ENCODE data around the gene CITED1.
"Not testable (repeated sequence)": the region's sequence is repeated elsewhere in the genome, so short reads cannot be mapped to it uniquely, and the experiment has no call there.

The CITED1 gene, protein sequence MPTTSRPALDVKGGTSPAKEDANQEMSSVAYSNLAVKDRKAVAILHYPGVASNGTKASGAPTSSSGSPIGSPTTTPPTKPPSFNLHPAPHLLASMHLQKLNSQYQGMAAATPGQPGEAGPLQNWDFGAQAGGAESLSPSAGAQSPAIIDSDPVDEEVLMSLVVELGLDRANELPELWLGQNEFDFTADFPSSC

DNA sequence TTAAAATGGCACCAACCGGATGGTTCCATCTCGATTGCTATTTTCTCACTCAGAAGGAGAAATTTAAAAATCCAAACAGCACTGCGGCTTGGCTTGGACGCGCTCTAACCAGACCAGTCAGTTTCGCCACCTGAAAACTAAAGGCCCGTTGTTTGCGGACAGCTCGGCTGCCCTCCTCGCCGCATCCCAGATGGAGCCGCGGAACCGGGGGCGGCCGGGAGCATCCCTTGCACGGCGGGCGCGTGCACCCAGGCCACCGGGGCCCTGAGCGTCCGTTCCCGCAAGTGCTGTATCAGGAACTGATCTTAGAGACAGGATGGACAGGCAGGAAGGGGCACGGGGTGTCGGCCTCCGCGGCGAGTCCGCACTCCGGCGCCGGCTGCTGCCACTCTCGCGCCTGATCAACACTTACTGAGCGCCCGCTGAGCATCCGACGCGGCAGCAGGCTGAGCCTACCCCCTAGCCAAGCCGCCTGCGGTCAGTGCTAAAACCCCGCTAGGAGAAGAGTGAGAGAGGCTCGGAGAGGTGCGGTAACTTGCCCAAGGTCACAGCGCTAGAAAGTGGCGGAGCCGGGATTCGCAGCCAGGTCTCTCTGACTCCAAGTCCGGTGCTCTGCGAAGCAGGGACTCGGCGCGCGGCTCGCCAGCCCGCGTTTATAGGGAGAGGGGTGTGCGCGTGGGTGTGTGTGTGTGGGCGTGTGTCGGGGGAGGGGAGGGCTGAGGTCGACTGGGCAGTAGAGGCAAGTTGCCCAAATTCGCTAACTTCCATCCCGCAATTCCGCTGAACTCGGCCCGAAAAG, at the start of gene CITED1:
Gene CITED1, minus strand, starts transcription at position 629 of the 799 bp plus-strand sequence. CDS start 3,045 bp downstream, outside the sequence.
- DNase-seq, result peak; percentile 47

DNA sequence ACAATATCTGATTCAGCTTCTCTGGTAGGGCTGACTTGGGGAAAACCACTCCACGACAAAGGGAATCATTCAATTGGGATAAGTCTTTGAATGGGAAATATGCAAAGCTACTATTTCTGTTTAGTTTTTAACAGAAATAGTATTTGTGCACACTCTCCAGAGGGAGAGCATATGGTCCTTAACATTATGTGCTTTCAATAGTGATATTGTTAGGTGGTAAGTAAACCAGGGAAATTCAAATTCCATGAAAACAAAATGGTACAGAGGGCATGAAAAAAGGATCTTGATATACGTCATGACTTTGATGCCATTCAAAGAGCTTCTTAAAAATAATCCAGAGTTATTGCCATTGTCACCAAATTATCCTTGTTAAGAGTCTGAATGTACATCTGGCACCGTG, 47.1 kb upstream of the CITED1 start:
- no peak for DNase-seq

DNA sequence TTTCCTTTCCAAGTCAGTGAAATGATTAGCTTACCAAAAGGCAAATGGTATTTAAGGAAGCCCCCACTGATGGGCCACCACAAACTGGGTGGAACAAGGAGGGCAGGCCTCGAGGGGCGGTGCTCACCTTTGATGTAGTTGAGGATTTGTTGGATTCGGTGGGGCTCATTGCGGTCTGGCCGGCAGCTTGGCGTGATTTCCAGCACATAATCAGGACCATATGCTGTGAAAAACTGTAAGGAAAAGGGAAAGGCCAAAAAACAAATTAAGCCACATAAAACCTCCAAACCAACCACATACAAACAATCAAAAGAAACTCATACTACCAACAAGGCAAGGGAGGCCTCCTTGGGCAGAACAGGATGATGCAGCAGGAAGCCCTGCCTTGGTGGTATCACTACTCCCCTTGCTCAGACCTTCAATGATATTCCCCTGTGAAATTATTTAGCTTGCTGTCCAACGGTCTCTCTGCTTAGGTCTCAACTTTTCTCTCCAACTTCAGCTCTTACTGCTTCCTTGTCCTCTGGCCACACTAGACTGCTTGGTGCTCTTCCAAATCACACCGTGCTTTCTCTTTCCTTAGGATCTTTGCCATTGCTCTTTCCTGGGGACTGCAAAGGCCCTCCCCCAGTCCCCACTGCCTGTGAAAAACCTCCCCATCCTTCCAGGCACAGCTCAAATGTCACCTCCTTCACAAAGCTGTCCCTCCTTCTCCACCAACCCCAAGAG, 46.1 kb upstream of the CITED1 start:
- DNase-seq, result peak; percentile 83

DNA sequence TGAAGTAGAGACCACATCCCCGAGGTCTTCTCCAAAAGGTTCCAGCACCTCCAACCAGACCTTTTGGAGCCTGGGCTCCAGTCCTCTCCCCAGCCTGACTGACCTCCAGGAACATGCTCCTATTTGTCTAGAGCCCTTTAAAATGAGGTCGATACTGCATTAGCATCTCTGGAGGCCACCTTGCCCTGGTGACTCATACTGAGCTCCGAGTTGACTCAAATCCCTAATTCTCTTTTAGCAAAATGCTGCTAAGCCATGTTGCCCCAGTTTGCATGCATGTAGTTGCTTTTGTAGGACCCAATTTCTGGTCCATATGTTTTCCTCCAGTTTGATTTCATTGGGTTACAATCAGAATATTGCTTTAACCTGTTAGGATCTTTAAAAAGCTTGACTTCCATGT, 43.5 kb upstream of the CITED1 start:
- DNase-seq, result no peak

DNA sequence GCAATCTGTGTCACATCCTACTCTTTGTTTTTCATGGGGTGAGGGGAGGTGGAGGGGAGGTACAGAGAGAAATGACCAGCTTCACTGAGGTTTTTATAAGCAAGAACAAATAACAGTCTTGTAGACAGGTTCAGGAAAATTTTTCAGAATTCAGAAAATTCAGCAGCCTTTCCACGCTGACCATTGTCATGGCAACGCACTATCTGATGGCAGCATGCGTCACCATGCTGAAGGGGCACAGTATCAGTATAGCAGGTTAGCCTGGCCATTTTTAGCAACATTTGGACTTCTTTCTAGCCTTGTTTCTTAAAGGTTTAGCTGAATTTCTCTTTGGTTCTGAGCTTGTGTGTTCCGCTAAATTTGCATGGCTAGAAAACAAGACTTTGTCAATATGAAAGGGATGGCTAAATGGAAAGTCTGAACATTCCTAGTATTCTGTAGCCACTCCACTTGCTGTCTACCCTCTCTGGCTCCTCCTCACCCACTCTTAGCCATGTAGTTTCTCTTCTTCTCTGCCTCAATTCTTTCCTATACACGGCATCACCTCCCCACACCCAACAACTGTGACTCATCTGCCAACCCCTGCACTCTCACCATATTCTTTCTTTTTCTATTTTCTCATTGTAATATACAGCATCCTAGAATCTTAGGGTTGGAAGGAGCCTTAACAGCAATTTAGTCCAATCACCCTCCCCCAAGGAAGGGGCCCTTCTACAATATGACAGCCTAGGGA, 42.7 kb upstream of the CITED1 start:
- DNase-seq, result no peak

DNA sequence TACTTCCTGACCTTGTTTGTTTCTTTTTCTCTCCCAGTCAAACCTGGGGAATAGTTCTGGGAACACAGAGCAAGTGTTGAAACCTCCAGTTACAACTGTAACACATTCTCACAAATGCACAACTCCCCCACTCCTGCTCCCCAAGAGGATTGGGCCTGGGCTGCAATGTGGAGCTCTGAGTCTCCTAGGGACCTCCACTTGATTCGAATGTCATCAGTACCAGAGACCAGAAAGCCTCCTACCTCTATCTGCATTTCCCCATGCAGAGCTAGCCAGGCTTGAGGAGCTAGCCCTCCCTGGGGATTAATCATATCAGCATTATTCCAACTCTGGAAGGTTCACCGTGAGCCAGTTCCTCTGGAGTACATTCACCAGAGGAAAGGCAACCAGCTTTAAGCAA, 41.7 kb upstream of the CITED1 start:
- DNase-seq, result no peak

DNA sequence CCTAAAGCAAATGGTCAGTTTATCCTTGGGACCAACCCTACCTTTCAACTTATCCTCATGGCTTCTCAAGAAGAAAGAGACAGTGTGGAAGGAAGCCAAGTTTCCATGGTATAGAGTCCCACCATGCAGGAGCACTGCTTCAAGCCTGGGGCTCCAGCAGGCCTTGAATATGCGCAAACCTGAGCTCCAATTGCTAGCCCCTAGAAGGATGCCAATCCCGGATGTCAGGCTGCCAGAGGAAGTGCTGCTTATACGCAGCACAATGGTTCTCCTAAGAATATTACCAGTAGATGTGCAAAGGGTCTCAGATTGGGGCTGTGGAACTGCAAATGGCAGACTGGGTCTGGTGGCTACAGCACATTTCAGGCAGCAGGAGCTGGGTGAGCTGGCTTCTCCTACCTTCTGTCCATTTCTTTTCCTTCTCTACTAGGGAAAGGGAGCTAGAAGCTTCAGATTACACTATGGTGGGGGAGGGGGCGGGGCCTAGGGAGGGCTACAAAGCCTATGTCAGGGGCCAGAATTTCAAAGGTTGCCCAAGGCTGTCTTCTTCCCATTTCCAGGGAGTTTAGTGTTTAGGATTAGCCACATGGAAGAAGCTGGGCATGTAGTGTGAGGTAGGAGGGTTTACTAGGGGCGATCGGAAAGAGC, 40.7 kb upstream of the CITED1 start:
- DNase-seq, result no peak

DNA sequence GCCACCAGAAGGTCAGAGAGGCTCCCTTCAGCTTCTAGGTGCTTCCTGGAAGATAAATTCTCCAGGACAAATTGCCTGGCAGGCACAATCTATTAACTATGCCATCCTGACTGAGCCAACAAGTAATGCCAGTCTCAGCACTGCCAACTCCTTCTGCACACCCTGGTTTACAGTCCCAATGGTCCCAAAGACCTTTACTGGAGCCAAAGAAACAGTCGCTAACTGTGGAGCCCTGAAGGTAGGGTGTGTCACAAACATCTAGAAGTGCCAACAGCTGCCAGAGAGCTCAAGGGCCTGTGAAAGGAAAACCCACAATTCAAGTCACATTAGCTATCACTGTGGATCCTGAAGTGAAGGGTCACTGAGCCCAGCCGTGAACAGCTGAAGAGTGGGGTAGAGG, 34.9 kb upstream of the CITED1 start:
- DNase-seq, result no peak

DNA sequence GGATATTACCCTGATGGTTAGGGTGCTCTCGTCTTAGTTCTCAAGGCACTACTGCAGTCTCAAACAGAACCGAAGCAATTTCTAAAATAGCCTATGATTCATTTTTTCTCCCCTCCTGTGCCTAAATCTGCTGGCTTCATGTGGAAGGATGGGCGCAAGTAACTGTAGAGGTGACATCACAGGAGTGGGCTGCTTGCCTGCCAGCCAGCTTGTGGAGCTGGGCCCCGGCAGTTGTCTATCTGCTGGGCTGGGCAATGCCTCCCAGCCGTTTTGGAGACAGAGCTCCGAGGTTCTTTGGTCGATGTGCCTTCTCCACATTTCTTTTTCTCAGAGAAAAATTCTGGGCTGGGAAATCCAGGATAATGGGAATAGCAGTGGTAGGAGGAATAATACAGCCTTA, 34.3 kb upstream of the CITED1 start:
- DNase-seq, result peak; percentile 43

DNA sequence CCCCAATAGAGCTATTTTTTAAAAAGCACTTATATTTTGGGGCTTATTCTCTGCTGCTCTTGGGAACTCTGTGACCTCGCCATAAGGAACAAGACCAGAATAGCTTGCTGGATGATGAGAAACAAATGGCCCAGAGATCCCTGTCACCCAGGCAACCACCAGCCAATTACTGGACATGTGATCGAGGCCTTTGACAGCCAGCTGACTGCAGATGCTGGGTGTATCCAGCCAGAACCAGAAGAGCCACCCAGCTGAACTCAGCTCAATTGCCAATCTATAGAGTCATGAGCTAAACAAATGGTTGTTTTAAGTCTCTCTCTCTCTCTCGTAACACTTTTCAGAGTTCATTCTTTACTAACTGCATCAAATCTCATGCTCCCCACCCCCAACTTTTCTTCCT, 24.4 kb upstream of the CITED1 start:
- no peak for DNase-seq

DNA sequence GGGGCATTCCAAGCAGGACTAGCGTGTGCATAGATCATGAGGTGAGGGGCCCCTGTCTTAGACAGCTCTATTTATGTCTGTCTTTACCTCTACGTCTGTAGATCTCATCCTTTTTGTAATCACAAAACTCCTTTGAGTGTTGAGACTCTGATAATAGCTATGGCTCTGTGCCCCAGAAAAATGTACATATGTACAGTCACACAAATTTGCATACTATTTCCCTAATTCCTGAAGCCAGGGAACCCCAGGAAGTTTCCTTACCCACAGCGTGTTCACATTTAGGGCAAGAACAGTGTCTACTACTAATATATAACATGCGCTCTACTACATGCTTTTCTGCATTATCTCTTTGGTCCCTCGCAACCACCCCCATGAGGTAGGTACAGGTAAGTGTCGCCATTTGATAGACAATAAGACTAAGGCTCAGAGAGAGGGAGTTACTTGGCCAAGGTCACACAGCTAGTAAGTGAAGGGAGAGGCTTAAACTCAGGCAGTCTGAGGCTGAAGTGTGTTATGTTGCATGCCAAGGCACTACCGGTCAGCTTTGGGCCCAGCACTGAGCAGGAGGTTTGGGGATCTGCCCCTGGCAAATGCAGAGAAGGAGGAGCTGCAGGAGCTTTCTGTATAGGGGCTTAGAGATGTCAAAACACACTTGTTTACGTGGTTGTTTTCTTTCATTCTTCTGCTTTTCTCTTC, 21.0 kb upstream of the CITED1 start:
- no peak for DNase-seq

DNA sequence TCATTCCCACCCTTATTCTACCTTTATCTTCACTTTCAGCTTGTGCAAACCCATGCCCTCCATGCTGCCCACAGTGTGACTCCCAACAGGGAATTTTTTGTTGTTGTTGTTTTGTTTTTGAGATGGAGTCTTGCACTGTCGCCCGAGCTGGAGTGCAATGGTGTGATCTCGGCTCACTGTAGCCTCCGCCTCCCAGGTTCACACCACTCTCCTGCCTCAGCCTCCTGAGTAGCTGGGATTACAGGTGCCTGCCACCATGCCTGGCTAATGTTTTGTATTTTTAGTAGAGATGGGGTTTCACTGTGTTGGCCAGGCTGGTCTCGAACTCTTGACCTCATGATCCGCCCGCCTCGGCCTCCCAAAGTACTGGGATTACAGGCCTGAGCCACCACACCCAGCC, 13.9 kb upstream of the CITED1 start:
- DNase-seq, result not testable (repeated sequence)

DNA sequence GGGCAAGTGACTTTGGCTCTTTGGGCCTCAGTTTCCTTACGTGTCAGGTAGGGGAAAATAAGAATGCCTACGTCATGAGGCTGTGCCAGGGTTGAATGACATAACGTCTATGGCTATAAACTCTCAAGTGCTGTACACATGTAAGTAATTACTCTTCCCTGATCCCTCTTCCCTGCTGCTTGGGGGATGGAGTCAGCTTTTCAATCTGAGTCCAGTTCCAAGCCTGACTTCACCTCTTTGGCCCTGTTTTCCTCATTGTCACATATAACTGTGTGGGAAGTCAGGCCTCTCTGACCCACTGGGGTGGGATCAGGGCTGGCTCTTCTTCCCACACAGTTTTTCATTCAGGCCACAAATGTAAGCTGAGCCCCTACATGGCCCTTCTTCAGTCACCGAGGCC, 11.4 kb upstream of the CITED1 start:
- DNase-seq, result peak; percentile 44

DNA sequence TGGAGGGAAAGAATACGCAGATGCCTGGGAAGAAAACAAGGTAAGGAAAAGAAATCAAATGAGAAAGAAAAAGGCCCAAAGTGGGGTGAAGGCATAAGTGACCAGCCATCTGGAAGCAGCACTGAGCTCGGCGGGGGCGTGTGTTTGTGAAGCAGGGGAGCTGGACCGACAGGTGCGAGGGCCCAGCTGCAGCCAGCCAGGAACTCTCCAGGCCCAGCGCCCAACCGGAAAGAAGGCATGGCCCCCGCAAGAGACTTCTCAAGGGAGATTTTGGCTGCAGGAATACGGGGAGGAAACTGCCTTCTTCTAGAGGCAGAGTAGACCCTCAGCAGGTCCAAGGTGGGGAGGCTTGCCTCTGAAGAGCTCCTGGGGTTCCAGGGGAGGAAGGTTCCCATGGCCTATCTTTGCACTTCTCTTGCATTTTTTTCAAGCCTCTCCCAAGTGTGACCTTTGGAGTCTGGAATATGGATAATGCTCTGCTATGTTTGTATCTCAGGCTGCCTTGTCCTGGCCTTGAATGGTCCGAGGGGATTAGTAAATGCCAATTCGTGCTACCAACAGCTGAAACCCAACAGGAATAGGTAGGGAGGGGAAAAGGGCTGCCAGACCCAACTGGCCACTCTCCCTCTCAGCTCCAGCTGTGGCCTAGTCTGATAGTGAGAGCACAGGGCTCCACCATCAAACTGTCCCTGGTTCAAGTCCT, 10.8 kb upstream of the CITED1 start:
- DNase-seq, result peak; percentile 71

DNA sequence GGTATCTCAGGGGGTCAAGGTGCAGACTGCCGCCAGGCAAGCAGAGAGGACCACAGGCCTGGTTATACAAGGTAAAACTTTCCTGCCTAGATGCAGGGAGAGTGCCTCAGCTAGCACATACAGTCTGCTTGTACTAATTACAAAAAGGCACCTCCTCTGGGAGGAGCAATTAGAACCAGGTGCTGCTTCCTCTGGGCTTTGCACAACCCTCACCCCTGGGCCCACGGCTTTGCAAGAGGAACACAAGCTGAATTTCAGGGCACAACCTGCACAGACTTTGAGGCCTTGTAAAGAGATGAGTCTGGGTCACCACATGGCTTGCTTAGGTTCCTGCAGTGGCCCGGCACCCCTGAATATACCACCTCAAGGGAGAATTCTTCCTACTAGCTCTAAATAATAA, 9.2 kb upstream of the CITED1 start:
- no peak for DNase-seq

DNA sequence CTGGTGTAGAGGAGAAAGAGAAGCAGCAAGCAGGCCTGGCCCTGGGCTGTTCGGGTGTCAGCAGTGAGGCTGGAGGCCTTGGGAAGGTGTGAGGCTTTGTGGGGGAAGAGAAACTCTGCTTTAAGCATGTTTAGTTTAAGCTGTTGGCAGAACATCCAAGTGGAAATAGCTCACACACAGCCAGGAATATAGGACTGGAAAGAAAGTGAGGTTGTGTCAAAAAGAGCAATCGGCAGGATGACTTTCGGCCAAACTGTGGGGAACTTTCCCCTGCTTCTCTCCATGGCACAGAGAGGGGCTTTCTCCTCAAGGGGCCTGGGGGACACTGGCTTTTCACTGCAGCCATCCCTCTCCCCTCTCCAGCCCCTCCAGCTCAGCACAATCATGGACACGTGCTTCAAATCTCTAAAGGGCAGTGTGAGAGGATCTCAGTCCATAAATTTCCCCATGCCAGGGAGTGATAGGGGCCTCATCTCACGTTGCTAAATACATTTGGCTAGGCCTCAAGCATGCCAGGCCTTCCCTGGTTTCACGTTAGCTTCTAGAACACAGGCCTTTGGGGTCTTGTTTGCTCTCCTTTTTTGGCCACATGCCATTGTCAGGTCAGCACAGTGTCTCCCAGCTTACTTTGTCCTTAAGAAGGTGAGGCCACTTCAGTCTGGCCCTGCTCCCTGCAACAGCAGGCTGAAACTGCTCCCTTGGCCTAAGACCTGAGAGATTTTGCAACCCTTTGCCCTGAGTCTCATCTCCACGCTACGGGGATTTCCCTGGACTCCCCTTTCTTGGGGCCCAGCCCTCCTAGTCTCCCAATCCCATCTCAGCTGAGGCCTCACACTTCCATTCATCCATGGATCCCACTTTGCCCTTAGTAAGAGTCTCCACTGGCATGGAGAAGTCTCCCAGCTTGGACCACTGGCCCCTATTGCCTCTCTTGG, 8.3 kb upstream of the CITED1 start:
- DNase-seq, result peak; percentile 64

DNA sequence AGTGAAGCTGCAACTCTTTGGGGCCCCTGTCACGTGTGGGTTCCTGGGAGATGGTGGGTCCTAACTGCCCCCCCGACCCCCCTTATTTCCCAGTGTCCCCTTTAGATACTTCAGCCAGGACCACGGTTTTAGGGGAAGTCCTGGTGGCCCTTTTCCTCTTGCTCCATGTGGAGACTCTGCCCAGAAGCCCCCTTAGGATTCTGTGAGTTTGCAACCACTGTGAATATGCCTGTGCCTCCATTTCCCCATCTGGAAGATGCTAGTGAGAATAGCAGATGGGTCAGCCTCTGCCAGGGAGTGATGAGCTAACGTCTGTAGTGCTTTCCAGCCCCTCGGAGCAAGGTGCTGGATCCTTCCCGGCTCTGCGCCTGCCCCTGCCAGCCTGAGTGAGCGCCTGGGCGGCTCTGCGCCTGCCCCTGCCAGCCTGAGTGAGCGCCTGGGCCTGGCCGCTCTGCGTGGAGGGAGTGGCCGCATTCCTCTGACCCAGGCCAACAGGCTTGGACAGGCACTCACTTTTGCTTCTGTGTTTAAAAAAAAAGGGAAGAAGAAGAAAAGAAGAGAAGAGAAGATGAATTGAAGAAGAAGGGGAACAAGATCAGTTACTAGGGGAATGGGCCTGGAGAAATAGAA, 6.7 kb upstream of the CITED1 start:
- no peak for DNase-seq

DNA sequence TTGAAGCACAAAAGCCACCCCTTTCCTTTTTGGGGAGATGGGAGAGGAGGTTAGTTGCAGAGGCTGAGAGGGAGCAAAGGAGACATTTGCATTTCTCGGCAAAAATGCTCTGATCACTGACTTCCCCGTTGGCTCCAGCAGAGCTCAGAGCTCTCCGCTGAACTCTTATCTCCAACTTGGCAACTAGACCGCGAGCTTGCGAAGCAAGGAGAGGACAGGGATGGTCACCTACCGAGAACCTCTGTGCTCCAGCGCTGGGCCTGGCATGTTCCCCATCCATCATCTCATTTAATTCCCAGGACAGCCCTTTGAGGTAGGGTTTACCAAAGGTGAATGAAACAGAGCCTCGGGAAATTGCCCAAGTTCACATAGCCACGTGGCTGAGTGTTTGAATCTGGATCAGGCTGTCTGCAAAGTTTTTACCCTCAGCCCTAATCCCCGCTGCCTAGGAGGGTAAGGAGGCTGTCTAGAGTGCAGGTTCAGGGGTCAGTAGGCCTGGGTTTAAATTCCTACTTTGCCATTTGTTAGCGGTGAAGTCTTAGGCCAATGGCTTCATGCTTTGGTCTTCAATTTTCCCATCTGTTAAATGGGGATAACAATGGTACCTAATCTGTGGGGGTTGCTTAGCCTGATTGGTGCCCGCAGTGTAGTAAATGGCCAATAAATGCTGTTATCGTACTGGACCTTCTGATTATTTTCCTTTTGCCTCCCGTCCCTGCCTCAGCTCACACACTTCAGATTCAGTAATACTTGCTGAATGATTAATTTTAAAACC, 3.8 kb upstream of the CITED1 start:
- no peak for DNase-seq

Data from right hindlimb (tissue), 1 donor.